Suprapubic skin (tissue), 4 donors: ENCODE results near the gene REPIN1. TPM values are rescaled to one million over a fixed set of nuclear protein-coding genes. Genes with fewer than 3 reads are reported as not detected.

ENCODE experiments used
- DNase-seq, 2 donors: peaks; one replicate each; pipeline ENCODE4 v3.0.0-alpha.2; 2019; ENCODE audit warnings: low spot score in 2 of 2
- H3K27ac ChIP-seq: fragments of 200-600 bp; sonication (generic); one replicate; pipeline ENCODE4 v1.5.1; 2019
- H3K27me3 ChIP-seq: fragments of 200-600 bp; sonication (generic); one replicate; pipeline ENCODE4 v1.5.1; 2019
- H3K36me3 ChIP-seq: fragments of 200-600 bp; sonication (generic); one replicate; pipeline ENCODE4 v1.5.1; 2019
- H3K4me1 ChIP-seq: fragments of 200-600 bp; sonication (generic); one replicate; pipeline ENCODE4 v1.5.1; 2019
- H3K4me3 ChIP-seq: fragments of 200-600 bp; sonication (generic); one replicate; pipeline ENCODE4 v1.5.1; 2019; ENCODE audit warnings: mild to moderate bottlenecking
- H3K9me3 ChIP-seq: fragments of 200-600 bp; sonication (generic); one replicate; pipeline ENCODE4 v1.5.1; 2019
- CTCF ChIP-seq, 2 donors: fragments of 200-600 bp in 1 of 2; fragments of 450-650 bp in 1 of 2; sonication (generic) in 1 of 2; IDR thresholded peaks; one replicate each; pipeline ENCODE4 v1.5.1; 2016 to 2019; ENCODE audit warnings: antibody characterized with exemption in 2 of 2, mild to moderate bottlenecking in 1 of 2, moderate library complexity in 1 of 2
- EP300 ChIP-seq: sonication (generic); formaldehyde crosslinking; IDR thresholded peaks from one replicate; pipeline ENCODE4 v1.6.1; 2017; ENCODE audit warnings: antibody characterized with exemption
- POLR2A ChIP-seq, 2 donors: fragments of 450-650 bp; IDR thresholded peaks; one replicate each; pipeline ENCODE4 v1.6.1; 2017; ENCODE audit warnings: antibody characterized with exemption in 2 of 2, mild to moderate bottlenecking in 2 of 2, moderate library complexity in 2 of 2
- POLR2AphosphoS5 ChIP-seq, 3 donors: sonication (generic); formaldehyde crosslinking; IDR thresholded peaks; one replicate each; pipeline ENCODE4 v1.6.1; 2017; ENCODE audit warnings: antibody characterized with exemption in 3 of 3
- WGBS: methylation state at CpG from one replicate; pipeline ENCODE4 v1.1.5; 2018; 5-methylcytosine and 5-hydroxymethylcytosine counted together
- total RNA-seq, 4 donors: library from RNA; depleted of rRNA; stranded (reverse); fragments of >200 nt; gene quantifications; one replicate each; pipeline ENCODE4 v1.1.0, GENCODE V29; 2016

Gene REPIN1
- total RNA-seq, 4 donors from 2014 or later, result 56.1 to 75.5 (median 73.7) TPM

- Histone ChIP-seq H3K9me3 (no peaks in the 10 kb centered on the region), H3K4me3 (no peak overlapping the region), H3K4me1 (peaks cover 7% of the 10 kb centered on the region), H3K27me3 (no peaks in the 10 kb centered on the region), H3K27ac (no peak overlapping the region), H3K36me3 (no peaks in the 10 kb centered on the region)
- 89% methylated on average over 5 of the region's 5 CpGs for WGBS
- no peak for DNase-seq
- no peak for TF ChIP-seq POLR2A (IDR thresholded peaks at IDR 0.05)
Measured at GRCh38 chr7:150360363-150361058, 8.1 kb upstream of the REPIN1 start.

GRCh38 chr7:150361402-150361801, 7.2 kb upstream of the REPIN1 start:
- no peak for TF ChIP-seq POLR2AphosphoS5 (IDR thresholded peaks at IDR 0.05)
- no peak for TF ChIP-seq CTCF (IDR thresholded peaks at IDR 0.05)
- no peak for TF ChIP-seq POLR2A (IDR thresholded peaks at IDR 0.05)
- TF ChIP-seq EP300, result no peak
- no peaks in the 10 kb centered on the region for H3K27me3 ChIP-seq
- H3K27ac ChIP-seq, result no peak overlapping the region
- DNase-seq, result no peak
- H3K9me3 ChIP-seq, result no peaks in the 10 kb centered on the region
- H3K4me3 ChIP-seq, result no peak overlapping the region
- H3K36me3 ChIP-seq, result no peaks in the 10 kb centered on the region
- 78% methylated on average over 7 of the region's 7 CpGs for WGBS
- H3K4me1 ChIP-seq, result peaks cover 7% of the 10 kb centered on the region

GRCh38 chr7:150361807-150362621, 6.6 kb upstream of the REPIN1 start:
- H3K4me3 ChIP-seq, result no peak overlapping the region
- no peaks in the 10 kb centered on the region for H3K27me3 ChIP-seq
- no peak for DNase-seq
- peaks cover 7% of the 10 kb centered on the region for H3K4me1 ChIP-seq
- no peak for TF ChIP-seq POLR2AphosphoS5 (IDR thresholded peaks at IDR 0.05)
- no peak for TF ChIP-seq POLR2A (IDR thresholded peaks at IDR 0.05)
- TF ChIP-seq CTCF (IDR thresholded peaks at IDR 0.05), result no peak
- TF ChIP-seq EP300, result no peak
- WGBS, result 77% methylated on average over 18 of the region's 18 CpGs
- no peak overlapping the region for H3K27ac ChIP-seq
- no peaks in the 10 kb centered on the region for H3K36me3 ChIP-seq
- no peaks in the 10 kb centered on the region for H3K9me3 ChIP-seq

GRCh38 chr7:150363370-150363769, 5.3 kb upstream of the REPIN1 start:
- DNase-seq, result no peak

GRCh38 chr7:150363872-150364271, 4.8 kb upstream of the REPIN1 start:
- Histone ChIP-seq H3K27me3 (no peaks in the 10 kb centered on the region), H3K4me3 (no peak overlapping the region), H3K36me3 (no peaks in the 10 kb centered on the region), H3K4me1 (peaks cover 10% of the 10 kb centered on the region), H3K27ac (no peak overlapping the region), H3K9me3 (no peaks in the 10 kb centered on the region)
- no peak for DNase-seq
- 74% methylated on average over 5 of the region's 5 CpGs for WGBS
- TF ChIP-seq POLR2AphosphoS5 (IDR thresholded peaks at IDR 0.05) (no peak), EP300 (no peak), POLR2A (IDR thresholded peaks at IDR 0.05) (no peak), CTCF (IDR thresholded peaks at IDR 0.05) (no peak)

More at GRCh38 chr7:150363370-150363769, 5.3 kb upstream of the REPIN1 start:
- 93% methylated on average over 4 of the region's 4 CpGs for WGBS
- H3K36me3 ChIP-seq, result no peaks in the 10 kb centered on the region
- no peak overlapping the region for H3K27ac ChIP-seq
- H3K4me1 ChIP-seq, result peaks cover 10% of the 10 kb centered on the region
- no peaks in the 10 kb centered on the region for H3K27me3 ChIP-seq
- TF ChIP-seq EP300, result no peak
- no peak for TF ChIP-seq POLR2A (IDR thresholded peaks at IDR 0.05)
- TF ChIP-seq CTCF (IDR thresholded peaks at IDR 0.05), result no peak
- no peak for TF ChIP-seq POLR2AphosphoS5 (IDR thresholded peaks at IDR 0.05)
- H3K9me3 ChIP-seq, result no peaks in the 10 kb centered on the region
- H3K4me3 ChIP-seq, result no peak overlapping the region
